Measurements from ENCODE around the gene KIF12. TPM values are rescaled to one million over a fixed set of nuclear protein-coding genes. Genes with fewer than 3 reads are reported as not detected.

Gene KIF12
- total and polyA plus RNA-seq, 2 of the 8 experiments (the other 6 are each of a cell fraction or from before 2014, with no cell fraction given) = 2.9 to 3.9 TPM

DNA sequence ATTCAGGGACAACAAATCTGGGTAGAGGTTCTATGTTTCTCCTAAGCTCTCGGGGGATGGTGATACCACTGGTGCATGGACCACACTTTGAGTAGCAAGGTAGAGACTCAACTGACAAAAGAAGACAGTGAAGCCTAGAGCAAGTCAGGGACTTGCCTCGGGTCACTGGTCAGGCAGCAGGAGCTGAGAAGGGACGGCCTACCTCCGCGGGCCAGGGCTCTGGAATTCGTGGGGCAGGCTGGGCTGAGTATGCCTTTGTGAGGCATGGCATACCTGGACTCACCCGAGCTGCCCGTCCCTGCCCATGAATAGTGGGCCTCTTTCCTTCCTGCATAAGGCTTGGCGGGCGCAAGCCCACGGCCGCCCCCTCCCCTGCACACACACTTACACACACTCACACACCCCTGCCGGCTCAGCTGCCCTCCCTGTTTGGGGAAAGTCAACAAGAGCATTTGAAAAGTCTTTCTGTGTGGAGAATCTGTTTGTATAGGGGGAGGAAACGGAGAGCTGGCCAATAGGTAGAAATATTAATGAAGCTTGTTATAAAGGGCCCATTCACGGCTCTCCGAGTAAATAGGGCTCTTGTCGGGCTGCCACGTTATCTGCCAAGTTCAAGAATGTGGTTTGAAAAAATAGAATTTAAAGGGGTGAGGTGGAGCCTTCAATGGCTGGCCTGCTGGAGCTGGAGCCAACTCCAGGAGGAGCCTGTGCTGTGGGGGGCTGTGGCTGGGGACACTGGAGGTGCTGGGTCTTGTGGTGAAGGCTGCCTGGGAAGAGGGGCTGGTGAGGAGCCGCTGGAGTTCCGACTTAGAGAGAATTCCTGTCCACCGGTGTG lies 19.1 kb upstream of the KIF12 start:
- Histone ChIP-seq H3K9ac (replicated peaks in 1 of 4; ENCODE audit: extremely low read depth in 1 of 4, low read depth in 3 of 4, low read length in 3 of 4) (no peak overlapping the region), H3K4me2 (ENCODE audit: insufficient read depth in 1 of 2, low read depth in 2 of 2, low read length in 2 of 2) (no peak overlapping the region), H3K4me3 (ENCODE audit: extremely low read depth in 1 of 4, insufficient read depth in 2 of 4, low read depth in 3 of 4, low read length in 4 of 4) (no peak overlapping the region), H3K9me3 (ENCODE audit: insufficient read depth in 2 of 2, low read depth in 1 of 2, low read length in 1 of 2) (no peaks in the 10 kb centered on the region), H3K79me2 (ENCODE audit: control insufficient read depth in 1 of 2, insufficient read depth in 2 of 2, low read length in 2 of 2) (no peaks in the 10 kb centered on the region), H2BK20ac (ENCODE audit: low read length) (no peak overlapping the region), H2BK12ac (ENCODE audit: low read depth, low read length) (no peak overlapping the region), H2AFZ (ENCODE audit: low read length) (no peak overlapping the region), H2BK5ac (ENCODE audit: low read depth, low read length) (no peak overlapping the region), H2BK120ac (replicated peaks; ENCODE audit: low read depth, low read length) (no peak overlapping the region), H3K23ac (ENCODE audit: insufficient read length) (no peak overlapping the region), H3K27ac (ENCODE audit: low read depth, low read length) (no peak overlapping the region), H3K36me3 (ENCODE audit: control insufficient read depth in 2 of 4, insufficient read depth in 4 of 4, low read length in 3 of 4) (no peaks in the 10 kb centered on the region), H2AK5ac (ENCODE audit: low read depth, low read length) (no peak overlapping the region), H3K27me3 (replicated peaks in 1 of 4; ENCODE audit: control insufficient read depth in 3 of 4, extremely low read depth in 1 of 4, insufficient read depth in 3 of 4, low read length in 3 of 4) (peaks cover 0 to 2% (median 1%) of the 10 kb centered on the region in 4 experiments; a peak in 2 of 7 replicates), H4K20me1 (replicated peaks in 1 of 2; ENCODE audit: control insufficient read depth in 1 of 2, insufficient read depth in 2 of 2, low read length in 2 of 2) (peaks cover 0 to 2% of the 10 kb centered on the region in 2 experiments), H3K4ac (replicated peaks; ENCODE audit: insufficient read length, low read depth, low read length) (no peak overlapping the region), H3K14ac (ENCODE audit: insufficient read length) (no peak overlapping the region), H3K79me1 (ENCODE audit: low read depth, low read length) (no peaks in the 10 kb centered on the region), H3K4me1 (replicated peaks in 1 of 4; ENCODE audit: control insufficient read depth in 3 of 4, insufficient read depth in 4 of 4, low read length in 3 of 4) (peaks cover 0 to 4% (median 1%) of the 10 kb centered on the region in 4 experiments; a peak in 3 of 7 replicates), H3K56ac (replicated peaks; ENCODE audit: insufficient read length, low read depth, low read length) (no peak overlapping the region), H4K5ac (ENCODE audit: insufficient read length, low read depth, low read length) (no peak overlapping the region), H3K23me2 (ENCODE audit: low read depth, low read length) (peaks cover 3% of the 10 kb centered on the region; the same call in 1 of the 2 replicates), H2BK15ac (ENCODE audit: low read length) (no peak overlapping the region), H4K8ac (ENCODE audit: extremely low read depth, insufficient read depth, low read length) (no peak overlapping the region), H4K91ac (replicated peaks; ENCODE audit: insufficient read length, low read length) (no peak overlapping the region), H3K18ac (ENCODE audit: extremely low read depth, low read length) (no peak overlapping the region)
- 83% methylated on average over 21 of the region's 21 CpGs; no CpG with 5 or more reads in 1 of the 2 experiments for WGBS, 2 experiments (ENCODE audit: extremely low coverage in 1 of 2, insufficient coverage in 1 of 2, insufficient read length in 1 of 2, insufficient replicate concordance in 2 of 2, low coverage in 1 of 2, low lambda C conversion rate in 2 of 2, missing lambda C conversion rate in 1 of 2)
- ChIA-PET POLR2A (ENCODE audit: partially characterized antibody) (no interaction called here), CTCF (ENCODE audit: partially characterized antibody) (interaction anchor here (0.7 to 17.7 kb wide), 8 partner anchors 10 to 381 kb away, joined by 3 to 205 read pairs (median 4); partner anchors contain the start of genes COL27A1 and KIF12)
- DNase-seq (ENCODE audit: low read depth in 1 of 2, low spot score in 2 of 2) = no peak
- no peak for TF ChIP-seq CBX8 (IDR thresholded peaks at IDR 0.05; ENCODE audit: borderline replicate concordance, low read depth, low read length)
- no peak for TF ChIP-seq SAP30 (IDR thresholded peaks at IDR 0.05; ENCODE audit: insufficient read depth, insufficient replicate concordance, low read length)
- no peak for TF ChIP-seq SIN3A (conservative IDR thresholded peaks at IDR 0.05 in 1 of 2, IDR thresholded peaks at IDR 0.05 in 1 of 2; ENCODE audit: low read depth in 1 of 2, low read length in 2 of 2)
- TF ChIP-seq POLR2A (IDR thresholded peaks at IDR 0.05; ENCODE audit: control extremely low read depth in 1 of 2, low read depth in 2 of 2, low read length in 2 of 2) = no peak
- TF ChIP-seq SP1 (IDR thresholded peaks at IDR 0.05; ENCODE audit: low read depth, low read length) = no peak
- TF ChIP-seq SP2 (IDR thresholded peaks at IDR 0.05; ENCODE audit: low read length) = no peak
- no peak for FAIRE-seq

All from H1 (cell line).